GM18867 (cell line): ENCODE data around the gene JRKL.
"Not testable (repeated sequence)": the region's sequence is repeated elsewhere in the genome, so short reads cannot be mapped to it uniquely, and the experiment has no call there.

Experiments
- ATAC-seq: cut with Tn5 transposase; IDR thresholded peaks from one replicate; pipeline ENCODE4 v1.9.1; 2021; ENCODE audit warnings: mild to moderate bottlenecking, moderate library complexity; ENCODE audit not compliant: unreplicated experiment

JRKL gene

DNA sequence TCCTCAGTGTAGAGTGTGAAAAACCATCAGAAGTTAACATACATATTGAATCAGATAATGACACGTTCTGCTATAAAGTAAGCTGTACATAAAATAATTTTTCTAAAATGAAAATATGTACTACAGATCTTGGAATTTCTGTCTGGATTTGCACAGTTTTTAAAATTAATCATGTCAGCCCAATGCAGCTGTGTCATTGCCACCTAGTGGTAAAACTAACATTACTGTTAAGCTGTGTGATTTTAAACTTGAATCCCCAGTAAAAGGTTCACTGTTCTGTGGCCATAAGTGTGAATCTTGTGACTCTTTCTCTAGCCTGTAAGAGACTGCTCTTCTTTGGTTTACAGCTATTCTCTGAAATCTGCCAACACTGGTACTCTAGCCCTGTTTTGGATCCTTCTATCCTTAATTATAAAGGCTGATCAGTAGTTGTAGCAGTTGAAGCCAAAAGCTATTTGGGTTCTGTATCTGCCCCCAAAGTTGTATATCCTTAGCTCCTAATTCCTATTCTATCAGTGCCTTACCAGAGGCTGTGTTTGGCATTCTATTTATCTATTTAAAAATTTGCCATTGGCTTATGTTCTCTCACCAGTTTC is 4.0 kb downstream of the JRKL start:
- no peak for ATAC-seq

DNA sequence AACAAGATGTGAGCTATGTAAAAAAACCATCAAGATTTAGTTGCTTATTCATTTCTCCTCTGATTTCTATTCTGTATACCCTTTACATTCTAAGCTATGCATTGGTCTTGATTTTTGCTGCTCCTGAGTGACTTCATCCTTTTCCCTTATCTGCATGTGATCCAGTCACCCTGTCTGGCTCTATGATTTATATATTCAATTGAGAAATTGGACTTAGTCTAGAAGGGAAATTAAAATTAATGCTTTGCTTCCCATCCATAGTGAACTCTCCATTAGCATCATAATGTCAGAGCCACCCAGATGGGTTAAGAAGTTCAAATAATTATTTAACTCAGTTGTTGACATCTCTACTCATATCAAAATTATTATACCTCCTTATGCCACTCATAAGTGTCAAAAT is 5.0 kb downstream of the JRKL start:
- ATAC-seq = no peak

DNA sequence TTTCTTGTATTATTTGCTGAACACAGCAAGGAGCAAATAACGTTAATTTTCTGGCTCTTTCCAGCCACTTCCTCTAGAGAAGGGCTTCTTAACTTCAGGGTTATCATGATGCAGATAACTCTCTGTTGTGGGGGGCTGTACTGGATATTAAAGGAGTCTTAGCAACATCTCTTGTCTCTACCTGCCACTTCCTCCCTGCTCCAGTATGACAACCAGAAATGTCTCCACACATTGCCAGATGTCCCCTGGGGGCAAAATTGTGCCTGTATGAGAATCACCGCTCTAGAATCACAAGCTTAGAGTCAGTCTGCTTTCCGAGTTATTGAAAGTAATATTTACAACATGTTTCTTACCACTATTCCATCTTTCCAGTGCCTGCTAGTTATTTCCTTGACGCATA is 6.8 kb downstream of the JRKL start:
- ATAC-seq = no peak

DNA sequence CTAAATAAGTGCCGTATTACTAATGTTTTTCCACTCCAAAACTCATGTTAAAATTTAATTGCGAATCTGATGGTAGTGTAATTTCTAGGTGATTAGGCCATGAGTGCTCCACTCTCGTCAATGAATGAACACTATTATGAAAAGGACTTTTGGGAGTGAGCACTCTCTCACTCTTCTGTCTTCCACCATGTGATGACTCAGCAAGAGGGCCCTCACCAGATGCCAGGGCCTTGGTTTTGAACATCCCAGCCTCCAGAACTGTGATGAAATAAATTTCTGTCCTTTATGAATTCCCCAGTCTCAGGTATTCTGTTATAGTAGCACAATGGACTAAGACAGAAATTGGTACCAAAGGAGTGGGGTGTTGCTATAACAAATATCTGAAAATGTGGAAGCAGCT is 8.1 kb downstream of the JRKL start:
- ATAC-seq = no peak

DNA sequence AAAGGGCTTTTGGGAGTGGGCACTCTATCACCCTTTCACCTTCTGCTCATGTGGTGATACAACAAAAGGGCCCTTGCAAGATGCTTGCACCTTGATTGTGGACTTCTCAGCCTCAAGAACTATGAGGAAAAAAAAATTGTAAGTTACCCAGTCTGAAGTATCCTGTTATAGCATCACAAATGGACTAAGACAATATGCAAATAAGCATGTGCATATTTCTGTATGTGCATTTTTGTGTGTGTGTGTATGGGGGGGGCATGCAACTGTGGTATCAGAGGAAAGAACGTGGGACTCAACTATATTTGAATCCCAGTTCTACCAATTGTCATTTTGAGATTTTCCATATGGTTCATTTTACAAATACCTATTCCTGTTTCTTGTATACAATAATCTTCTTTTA is 10.9 kb downstream of the JRKL start:
- no peak for ATAC-seq

DNA sequence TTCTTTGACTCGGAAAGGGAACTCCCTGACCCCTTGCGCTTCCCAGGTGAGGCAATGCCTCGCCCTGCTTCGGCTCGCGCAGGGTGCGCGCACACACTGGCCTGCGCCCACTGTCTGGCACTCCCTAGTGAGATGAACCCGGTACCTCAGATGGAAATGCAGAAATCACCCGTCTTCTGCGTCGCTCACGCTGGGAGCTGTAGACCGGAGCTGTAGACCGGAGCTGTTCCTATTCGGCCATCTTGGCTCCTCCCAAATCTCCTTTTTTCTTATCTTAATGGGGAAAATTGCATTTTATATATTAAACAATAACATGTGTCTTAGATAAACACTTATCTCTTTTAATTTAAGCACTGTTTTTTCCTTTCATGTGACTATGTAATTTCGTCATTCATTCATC is 21.6 kb downstream of the JRKL start:
- not testable (repeated sequence) for ATAC-seq

DNA sequence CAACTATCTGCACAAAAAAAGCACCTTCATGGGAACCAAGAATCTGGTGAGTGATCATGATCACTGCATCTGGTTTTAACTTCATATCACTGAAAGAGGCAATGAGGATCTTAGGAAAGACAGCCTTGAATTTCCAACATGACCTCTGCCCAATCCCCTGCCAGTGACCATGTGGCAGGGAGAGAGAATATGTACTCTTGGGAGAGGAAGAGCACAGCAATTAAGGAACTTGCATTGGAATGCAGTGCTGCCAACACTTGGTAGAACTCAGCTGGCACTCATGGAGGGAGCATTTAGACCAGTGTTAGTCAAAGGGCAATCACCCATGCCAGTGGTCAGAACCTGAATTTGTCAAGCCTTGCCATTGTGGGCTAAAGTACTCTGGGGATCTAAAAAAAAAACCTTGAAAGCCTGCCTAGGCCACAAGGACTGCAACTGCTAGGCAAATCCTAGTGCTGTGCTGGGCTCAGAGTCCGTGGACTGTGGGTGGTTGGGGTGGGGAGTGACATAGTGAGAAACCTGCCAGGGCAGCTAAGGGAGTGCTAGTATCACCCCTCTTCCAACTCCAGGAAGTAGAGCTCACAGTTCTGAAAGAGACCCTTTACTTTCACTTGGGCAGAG is 23.1 kb downstream of the JRKL start:
- ATAC-seq = no peak

DNA sequence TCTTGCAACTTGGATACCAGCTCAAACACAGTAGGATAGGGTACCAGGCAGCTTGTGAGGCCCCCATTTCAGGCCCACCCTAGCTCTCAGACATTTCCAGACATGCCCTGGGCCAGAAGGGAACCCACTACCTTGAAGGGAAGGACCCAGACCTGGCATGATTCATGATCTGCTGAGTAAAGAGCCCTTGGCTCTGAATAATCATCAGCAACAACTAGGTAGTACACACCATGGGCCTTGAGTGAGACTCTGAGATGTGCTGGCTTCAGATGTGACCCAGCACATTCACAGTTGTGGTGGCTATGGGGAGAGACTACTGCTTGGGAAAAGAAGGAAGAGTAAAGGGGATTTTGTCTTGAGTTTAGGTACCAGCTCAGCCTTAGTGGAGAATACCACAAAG is 23.6 kb downstream of the JRKL start:
- no peak for ATAC-seq

DNA sequence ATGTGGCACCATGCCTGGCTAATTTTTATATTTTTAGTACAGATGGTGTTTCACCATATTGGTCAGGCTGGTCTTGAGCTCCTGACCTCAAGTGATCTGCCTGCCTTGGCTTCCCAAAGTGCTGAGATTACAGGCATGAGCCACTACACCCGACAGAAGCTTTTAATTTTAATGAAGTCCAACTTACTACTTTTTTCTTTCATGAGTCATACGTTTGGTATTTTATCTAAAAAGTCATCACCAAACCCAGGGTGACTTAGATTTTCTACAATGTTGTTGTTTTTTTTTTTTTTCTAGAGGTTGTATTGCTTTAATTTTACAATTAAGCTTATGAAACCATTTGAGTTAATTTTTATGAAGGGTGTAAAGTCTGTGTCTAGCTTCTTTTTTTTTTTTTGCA is 34.9 kb downstream of the JRKL start:
- ATAC-seq = no peak

DNA sequence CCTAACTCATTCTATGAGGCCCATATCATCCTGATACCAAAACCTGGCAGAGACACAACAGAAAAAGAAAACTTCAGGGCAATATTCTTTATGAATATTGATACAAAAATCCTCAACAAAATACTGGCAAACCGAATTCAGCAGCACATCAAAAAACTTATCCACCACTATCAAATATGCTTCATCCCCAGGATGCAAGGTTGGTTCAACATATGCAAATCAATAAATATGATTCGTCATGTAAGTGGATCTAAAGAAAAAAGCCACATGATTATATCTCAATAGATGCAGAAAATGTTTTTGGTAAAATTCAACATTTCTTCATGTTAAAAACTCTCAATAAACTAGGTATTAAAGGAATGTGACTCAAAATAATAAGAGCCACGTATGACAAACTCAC is 40.9 kb downstream of the JRKL start:
- ATAC-seq = no peak

DNA sequence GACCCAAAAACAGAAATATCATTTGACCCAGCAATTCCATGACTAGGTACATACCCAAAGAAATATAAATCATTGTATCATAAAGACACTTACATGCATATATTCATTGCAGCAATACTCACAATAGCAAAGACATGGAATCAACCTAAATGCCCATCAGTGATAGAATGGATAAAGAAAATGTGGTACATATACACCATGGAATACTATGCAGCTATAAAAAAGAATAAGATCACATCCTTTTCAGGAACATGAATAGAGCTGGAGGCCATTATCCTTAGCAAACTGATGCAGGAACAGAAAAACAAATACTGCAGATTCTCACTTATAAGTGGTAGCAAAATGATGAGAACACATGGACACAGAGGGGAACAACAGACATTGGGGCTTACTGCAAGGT is 42.8 kb downstream of the JRKL start:
- ATAC-seq = not testable (repeated sequence)
